HG02938 (cell line): ENCODE data around the gene KRT81.
"Not testable (repeated sequence)": the region's sequence is repeated elsewhere in the genome, so short reads cannot be mapped to it uniquely, and the experiment has no call there.

ENCODE experiments used
- ATAC-seq: cut with Tn5 transposase; IDR thresholded peaks from one replicate; pipeline ENCODE4 v1.9.1; 2021; ENCODE audit warnings: mild to moderate bottlenecking, moderate library complexity; ENCODE audit not compliant: unreplicated experiment

KRT81 gene

GRCh38 chr12:52300796-52301691 is 9.7 kb upstream of the KRT81 start:
- no peak for ATAC-seq

GRCh38 chr12:52298677-52299190 is 7.4 kb upstream of the KRT81 start:
- ATAC-seq: no peak

- ATAC-seq: no peak
Observed at GRCh38 chr12:52296572-52297215, 5.4 kb upstream of the KRT81 start.

- ATAC-seq: no peak
Observed at GRCh38 chr12:52295663-52296062, 4.3 kb upstream of the KRT81 start.

- no peak for ATAC-seq
Observed at GRCh38 chr12:52294803-52295202, 3.5 kb upstream of the KRT81 start.

GRCh38 chr12:52293926-52294325 is 2.6 kb upstream of the KRT81 start:
- ATAC-seq: no peak

- not testable (repeated sequence) for ATAC-seq
Observed at GRCh38 chr12:52290483-52291134, 725 bp downstream of the KRT81 start.

GRCh38 chr12:52287816-52288805 is 3.2 kb downstream of the KRT81 start:
- peak; percentile 81 for ATAC-seq

GRCh38 chr12:52286857-52287785 is 4.2 kb downstream of the KRT81 start:
- ATAC-seq: not testable (repeated sequence)

- ATAC-seq: no peak
Observed at GRCh38 chr12:52285851-52286530, 5.3 kb downstream of the KRT81 start.

- ATAC-seq: no peak
Observed at GRCh38 chr12:52285172-52285745, 6.1 kb downstream of the KRT81 start.

GRCh38 chr12:52284562-52285171 is 6.7 kb downstream of the KRT81 start:
- no peak for ATAC-seq

GRCh38 chr12:52280796-52281560 is 10.4 kb downstream of the KRT81 start:
- no peak for ATAC-seq

GRCh38 chr12:52280319-52280795 is 11.0 kb downstream of the KRT81 start:
- ATAC-seq: no peak

- no peak for ATAC-seq
Observed at GRCh38 chr12:52279422-52280318, 11.7 kb downstream of the KRT81 start.
